Measurements from ENCODE around the gene DOCK2. TPM values are rescaled to one million over a fixed set of nuclear protein-coding genes. Genes with fewer than 3 reads are reported as not detected.

DOCK2 gene
- total RNA-seq, 1 donor from 2014 or later = 6.5 TPM

- H3K36me3 Mint-ChIP-seq (ENCODE audit: low read depth, unreplicated experiment) = no peaks in the 10 kb centered on the region
- no peak overlapping the region for H3K4me3 Mint-ChIP-seq (ENCODE audit: unreplicated experiment)
- TF ChIP-seq, protein P1, sequence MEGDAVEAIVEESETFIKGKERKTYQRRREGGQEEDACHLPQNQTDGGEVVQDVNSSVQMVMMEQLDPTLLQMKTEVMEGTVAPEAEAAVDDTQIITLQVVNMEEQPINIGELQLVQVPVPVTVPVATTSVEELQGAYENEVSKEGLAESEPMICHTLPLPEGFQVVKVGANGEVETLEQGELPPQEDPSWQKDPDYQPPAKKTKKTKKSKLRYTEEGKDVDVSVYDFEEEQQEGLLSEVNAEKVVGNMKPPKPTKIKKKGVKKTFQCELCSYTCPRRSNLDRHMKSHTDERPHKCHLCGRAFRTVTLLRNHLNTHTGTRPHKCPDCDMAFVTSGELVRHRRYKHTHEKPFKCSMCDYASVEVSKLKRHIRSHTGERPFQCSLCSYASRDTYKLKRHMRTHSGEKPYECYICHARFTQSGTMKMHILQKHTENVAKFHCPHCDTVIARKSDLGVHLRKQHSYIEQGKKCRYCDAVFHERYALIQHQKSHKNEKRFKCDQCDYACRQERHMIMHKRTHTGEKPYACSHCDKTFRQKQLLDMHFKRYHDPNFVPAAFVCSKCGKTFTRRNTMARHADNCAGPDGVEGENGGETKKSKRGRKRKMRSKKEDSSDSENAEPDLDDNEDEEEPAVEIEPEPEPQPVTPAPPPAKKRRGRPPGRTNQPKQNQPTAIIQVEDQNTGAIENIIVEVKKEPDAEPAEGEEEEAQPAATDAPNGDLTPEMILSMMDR (IDR thresholded peaks at IDR 0.05; ENCODE audit: unreplicated experiment) = no peak
- peaks cover 28% of the 10 kb centered on the region for H3K4me1 Mint-ChIP-seq (ENCODE audit: unreplicated experiment)
- DNase-seq (ENCODE audit: low spot score) = no peak
- no peak overlapping the region for H3K27ac Mint-ChIP-seq (ENCODE audit: unreplicated experiment)
- H3K9me3 Mint-ChIP-seq (ENCODE audit: unreplicated experiment) = no peaks in the 10 kb centered on the region
- peaks cover 6% of the 10 kb centered on the region for H3K27me3 Mint-ChIP-seq (ENCODE audit: unreplicated experiment)
Measured at GRCh38 chr5:169648725-169649310, 11.7 kb downstream of the DOCK2 start.

DNA sequence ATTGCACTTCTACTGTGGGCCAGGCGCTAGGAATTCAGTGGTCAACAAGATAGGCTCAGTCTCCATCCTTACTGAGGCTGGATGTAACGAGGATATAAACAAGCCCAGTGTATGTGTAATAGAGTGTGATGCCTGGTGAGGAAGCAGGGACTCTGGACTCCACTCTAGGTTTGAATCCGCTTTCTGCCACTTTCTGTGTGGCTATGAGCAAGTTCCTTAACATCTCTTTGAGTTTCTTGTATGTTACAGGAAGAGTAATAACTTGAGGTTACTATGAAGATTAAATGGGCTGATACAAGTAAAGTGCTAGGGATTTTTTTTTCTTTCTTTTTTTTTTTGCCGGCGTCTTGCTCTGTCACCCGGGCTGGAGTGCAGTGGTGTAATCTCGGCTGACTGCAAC is 12.4 kb downstream of the DOCK2 start:
- H3K9me3 Mint-ChIP-seq (ENCODE audit: unreplicated experiment) = no peaks in the 10 kb centered on the region
- no peak for DNase-seq (ENCODE audit: low spot score)
- H3K27me3 Mint-ChIP-seq (ENCODE audit: unreplicated experiment) = peaks cover 6% of the 10 kb centered on the region
- no peak overlapping the region for H3K4me3 Mint-ChIP-seq (ENCODE audit: unreplicated experiment)
- H3K27ac Mint-ChIP-seq (ENCODE audit: unreplicated experiment) = no peak overlapping the region
- TF ChIP-seq, protein P1 (IDR thresholded peaks at IDR 0.05; ENCODE audit: unreplicated experiment) = no peak
- H3K36me3 Mint-ChIP-seq (ENCODE audit: low read depth, unreplicated experiment) = no peaks in the 10 kb centered on the region
- peaks cover 28% of the 10 kb centered on the region for H3K4me1 Mint-ChIP-seq (ENCODE audit: unreplicated experiment)

DNA sequence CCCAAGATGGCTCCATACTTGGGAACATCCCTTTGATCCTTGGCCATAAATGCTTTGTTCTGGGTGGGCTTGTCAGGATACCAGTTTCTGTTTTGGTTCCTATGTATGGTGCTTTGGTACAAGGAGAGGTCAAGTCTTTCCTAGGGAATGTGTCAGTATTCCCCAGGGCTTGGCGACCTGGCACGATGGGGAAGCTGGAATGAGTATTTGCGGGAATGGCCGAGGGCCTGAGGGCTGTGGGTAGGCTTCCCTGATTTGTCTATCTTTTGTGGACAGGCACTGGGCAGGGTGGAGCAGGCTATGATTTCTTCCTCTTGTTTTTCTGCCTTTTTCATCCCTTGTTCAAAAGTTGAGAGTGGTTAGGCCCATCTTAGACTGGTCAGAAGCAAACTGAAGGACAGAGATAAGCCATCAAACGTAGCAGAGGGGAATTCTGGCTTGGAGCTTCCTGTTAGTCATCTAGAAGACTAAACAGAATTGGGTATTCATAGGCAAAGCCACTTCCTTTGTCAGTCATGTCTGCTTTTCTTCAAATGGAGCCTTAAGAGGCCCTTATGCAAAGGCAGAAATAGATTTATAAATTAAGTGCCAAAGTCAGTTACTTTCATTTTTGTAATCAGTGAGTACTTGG is 13.7 kb downstream of the DOCK2 start:
- Mint-ChIP-seq H3K9me3 (ENCODE audit: unreplicated experiment) (no peaks in the 10 kb centered on the region), H3K4me1 (ENCODE audit: unreplicated experiment) (peaks cover 28% of the 10 kb centered on the region), H3K27ac (ENCODE audit: unreplicated experiment) (no peak overlapping the region), H3K27me3 (ENCODE audit: unreplicated experiment) (peaks cover 5% of the 10 kb centered on the region), H3K4me3 (ENCODE audit: unreplicated experiment) (no peak overlapping the region), H3K36me3 (ENCODE audit: low read depth, unreplicated experiment) (no peaks in the 10 kb centered on the region)
- DNase-seq (ENCODE audit: low spot score) = no peak
- TF ChIP-seq, protein P1 (IDR thresholded peaks at IDR 0.05; ENCODE audit: unreplicated experiment) = no peak

DNA sequence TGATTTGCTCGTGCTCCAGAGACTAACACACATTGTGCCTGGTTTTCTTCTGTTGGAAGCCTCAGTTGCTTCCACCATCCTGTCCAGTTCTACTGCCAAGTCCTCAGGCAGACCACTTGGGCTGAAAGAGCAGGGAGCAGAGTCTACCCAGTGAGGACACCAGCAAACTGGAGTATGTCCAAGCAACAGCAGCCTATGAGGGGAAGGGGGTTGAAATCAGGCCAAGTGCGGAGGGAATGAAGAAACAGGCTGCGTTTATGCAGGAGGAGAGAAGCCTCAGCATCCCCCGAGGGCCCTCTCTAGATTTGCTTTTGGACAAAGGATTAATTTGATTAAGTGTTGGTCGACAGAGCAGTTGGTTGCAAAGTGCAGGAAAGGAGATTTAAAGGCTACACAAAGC is 14.5 kb downstream of the DOCK2 start:
- TF ChIP-seq, protein P1 (IDR thresholded peaks at IDR 0.05; ENCODE audit: unreplicated experiment) = no peak
- no peak for DNase-seq (ENCODE audit: low spot score)
- H3K9me3 Mint-ChIP-seq (ENCODE audit: unreplicated experiment) = no peaks in the 10 kb centered on the region
- no peak overlapping the region for H3K27ac Mint-ChIP-seq (ENCODE audit: unreplicated experiment)
- no peak overlapping the region for H3K4me3 Mint-ChIP-seq (ENCODE audit: unreplicated experiment)
- peaks cover 8% of the 10 kb centered on the region for H3K27me3 Mint-ChIP-seq (ENCODE audit: unreplicated experiment)
- no peaks in the 10 kb centered on the region for H3K36me3 Mint-ChIP-seq (ENCODE audit: low read depth, unreplicated experiment)
- peaks cover 28% of the 10 kb centered on the region for H3K4me1 Mint-ChIP-seq (ENCODE audit: unreplicated experiment)

DNA sequence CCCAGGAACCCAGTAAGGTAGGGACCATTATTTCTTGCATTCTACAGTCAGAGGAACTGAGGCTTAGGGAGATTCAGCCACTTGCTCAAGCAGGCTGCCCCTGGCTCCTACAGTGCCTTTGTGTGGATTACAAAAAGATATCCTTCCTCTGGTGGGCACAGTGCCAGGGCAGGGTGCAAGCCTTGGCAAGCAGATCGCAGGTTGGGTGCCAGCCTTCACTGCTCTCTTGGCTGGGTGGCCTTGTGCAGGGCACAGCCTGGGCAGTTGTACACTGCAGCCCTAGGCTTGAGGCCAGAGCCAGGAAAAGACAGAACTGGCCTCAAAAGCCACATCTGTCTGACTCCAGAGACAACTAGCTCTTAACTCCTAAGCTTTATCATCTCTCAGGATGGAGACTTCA is 15.0 kb downstream of the DOCK2 start:
- no peak for DNase-seq (ENCODE audit: low spot score)
- no peak overlapping the region for H3K27ac Mint-ChIP-seq (ENCODE audit: unreplicated experiment)
- H3K9me3 Mint-ChIP-seq (ENCODE audit: unreplicated experiment) = no peaks in the 10 kb centered on the region
- H3K27me3 Mint-ChIP-seq (ENCODE audit: unreplicated experiment) = peaks cover 8% of the 10 kb centered on the region
- no peaks in the 10 kb centered on the region for H3K36me3 Mint-ChIP-seq (ENCODE audit: low read depth, unreplicated experiment)
- peaks cover 28% of the 10 kb centered on the region for H3K4me1 Mint-ChIP-seq (ENCODE audit: unreplicated experiment)
- TF ChIP-seq, protein P1 (IDR thresholded peaks at IDR 0.05; ENCODE audit: unreplicated experiment) = no peak
- H3K4me3 Mint-ChIP-seq (ENCODE audit: unreplicated experiment) = no peak overlapping the region

All from endothelial cell (in vitro differentiated cells).